ENCODE measurements around the gene ARSG. TPM values are rescaled to one million over a fixed set of nuclear protein-coding genes. Genes with fewer than 3 reads are reported as not detected.
"Not testable (repeated sequence)": the region's sequence is repeated elsewhere in the genome, so short reads cannot be mapped to it uniquely, and the experiment has no call there.

ARSG gene
- total RNA-seq, 3 donors from 2014 or later: 9.3 to 14.8 (median 9.5) TPM

GRCh38 chr17:68257934-68258333 lies 33.4 kb upstream of the ARSG start:
- TF ChIP-seq POLR2A (IDR thresholded peaks at IDR 0.05) (no peak), POLR2AphosphoS5 (IDR thresholded peaks at IDR 0.05) (no peak), CTCF (IDR thresholded peaks at IDR 0.05) (no peak)
- Histone ChIP-seq H3K4me3 (no peak overlapping the region), H3K36me3 (no peaks in the 10 kb centered on the region), H3K27me3 (no peaks in the 10 kb centered on the region), H3K27ac (no peak overlapping the region), H3K9me3 (no peaks in the 10 kb centered on the region), H3K4me1 (no peaks in the 10 kb centered on the region)
- DNase-seq (ENCODE audit: low spot score in 2 of 2): no peak
- intact Hi-C loops (cut with DNase I; ENCODE audit: low total_unique reads): no loop called here

GRCh38 chr17:68258890-68259647 lies 32.2 kb upstream of the ARSG start:
- peak overlapping the region; percentile 49 to 55 for H3K27ac ChIP-seq
- H3K36me3 ChIP-seq; H3K9me3 ChIP-seq; H3K27me3 ChIP-seq; intact Hi-C loops (cut with DNase I; ENCODE audit: low total_unique reads); H3K4me1 ChIP-seq: not testable (repeated sequence)
- H3K4me3 ChIP-seq: peak overlapping the region in 2 of 3 donors; percentile 0 to 34
- DNase-seq (ENCODE audit: low spot score in 2 of 2): peak in 1 of 2 donors; percentile 35

- DNase-seq (ENCODE audit: low spot score in 2 of 2); H3K4me1 ChIP-seq; intact Hi-C loops (cut with DNase I; ENCODE audit: low total_unique reads); H3K27ac ChIP-seq; H3K4me3 ChIP-seq; H3K27me3 ChIP-seq; H3K36me3 ChIP-seq; H3K9me3 ChIP-seq: not testable (repeated sequence)
Observed at GRCh38 chr17:68259648-68259951, 31.7 kb upstream of the ARSG start.

GRCh38 chr17:68260051-68260762 lies 31.1 kb upstream of the ARSG start:
- intact Hi-C loops (cut with DNase I; ENCODE audit: low total_unique reads): no loop called here
- H3K9me3 ChIP-seq: no peaks in the 10 kb centered on the region
- no peak for DNase-seq (ENCODE audit: low spot score in 2 of 2)
- no peak overlapping the region for H3K4me3 ChIP-seq
- TF ChIP-seq CTCF (IDR thresholded peaks at IDR 0.05) (no peak), POLR2A (IDR thresholded peaks at IDR 0.05) (no peak), POLR2AphosphoS5 (IDR thresholded peaks at IDR 0.05) (no peak)
- H3K27me3 ChIP-seq: no peaks in the 10 kb centered on the region
- no peaks in the 10 kb centered on the region for H3K36me3 ChIP-seq
- no peak overlapping the region for H3K27ac ChIP-seq
- H3K4me1 ChIP-seq: no peaks in the 10 kb centered on the region

GRCh38 chr17:68262467-68262866 lies 28.8 kb upstream of the ARSG start:
- H3K36me3 ChIP-seq; H3K27ac ChIP-seq; DNase-seq (ENCODE audit: low spot score in 2 of 2); H3K4me1 ChIP-seq; intact Hi-C loops (cut with DNase I; ENCODE audit: low total_unique reads); H3K4me3 ChIP-seq; H3K9me3 ChIP-seq; H3K27me3 ChIP-seq: not testable (repeated sequence)

GRCh38 chr17:68263101-68263681 lies 28.1 kb upstream of the ARSG start:
- H3K36me3 ChIP-seq; H3K27ac ChIP-seq; H3K4me3 ChIP-seq; H3K27me3 ChIP-seq; H3K4me1 ChIP-seq; intact Hi-C loops (cut with DNase I; ENCODE audit: low total_unique reads); DNase-seq (ENCODE audit: low spot score in 2 of 2); H3K9me3 ChIP-seq: not testable (repeated sequence)
- TF ChIP-seq CTCF (IDR thresholded peaks at IDR 0.05): peak in 1 of 3 donors; percentile 61

- DNase-seq (ENCODE audit: low spot score in 2 of 2); intact Hi-C loops (cut with DNase I; ENCODE audit: low total_unique reads); H3K36me3 ChIP-seq; H3K4me3 ChIP-seq; H3K27me3 ChIP-seq; H3K4me1 ChIP-seq; H3K27ac ChIP-seq; H3K9me3 ChIP-seq: not testable (repeated sequence)
Observed at GRCh38 chr17:68265833-68266232, 25.5 kb upstream of the ARSG start.
